GM19372 (cell line): ENCODE results near the gene ABR.
"Not testable (repeated sequence)": the region's sequence is repeated elsewhere in the genome, so short reads cannot be mapped to it uniquely, and the experiment has no call there.

Source experiments
- ATAC-seq: cut with Tn5 transposase; IDR thresholded peaks from one replicate; pipeline ENCODE4 v1.9.1; 2021; ENCODE audit warnings: mild to moderate bottlenecking, low read depth, moderate library complexity; ENCODE audit not compliant: unreplicated experiment

The ABR gene

GRCh38 chr17:975371-975915, 204.3 kb downstream of the ABR start:
- no peak for ATAC-seq

- not testable (repeated sequence) for ATAC-seq
These were observed 205.0 kb downstream of the ABR start for GRCh38 chr17:974778-975177.

GRCh38 chr17:973053-973452, 206.7 kb downstream of the ABR start:
- no peak for ATAC-seq

- not testable (repeated sequence) for ATAC-seq
These were observed 207.9 kb downstream of the ABR start for GRCh38 chr17:971861-972260.

- no peak for ATAC-seq
These were observed 209.4 kb downstream of the ABR start for GRCh38 chr17:970364-970763.

GRCh38 chr17:969811-970355, 209.9 kb downstream of the ABR start:
- ATAC-seq, result no peak

- ATAC-seq, result no peak
These were observed 210.7 kb downstream of the ABR start for GRCh38 chr17:968812-969730.

- no peak for ATAC-seq
These were observed 212.7 kb downstream of the ABR start for GRCh38 chr17:967122-967521.

GRCh38 chr17:965311-965989, 214.3 kb downstream of the ABR start:
- no peak for ATAC-seq

GRCh38 chr17:964876-965275, 214.9 kb downstream of the ABR start:
- ATAC-seq, result no peak

- ATAC-seq, result no peak
These were observed 217.1 kb downstream of the ABR start for GRCh38 chr17:962670-963069.

- ATAC-seq, result no peak
These were observed 217.6 kb downstream of the ABR start for GRCh38 chr17:962166-962565.

GRCh38 chr17:958712-959451, 220.9 kb downstream of the ABR start:
- ATAC-seq, result no peak

- no peak for ATAC-seq
These were observed 221.8 kb downstream of the ABR start for GRCh38 chr17:957856-958421.

- ATAC-seq, result no peak
These were observed 222.9 kb downstream of the ABR start for GRCh38 chr17:956905-957304.

GRCh38 chr17:954431-955164, 225.2 kb downstream of the ABR start:
- ATAC-seq, result no peak

- ATAC-seq, result no peak
These were observed 226.0 kb downstream of the ABR start for GRCh38 chr17:953767-954166.
